Left forelimb (tissue), 1 donor: Measurements from ENCODE around the gene CEP89.
"Not testable (repeated sequence)": the region's sequence is repeated elsewhere in the genome, so short reads cannot be mapped to it uniquely, and the experiment has no call there.

ENCODE experiments used
- DNase-seq: peaks from one replicate; pipeline ENCODE4 v3.0.0-alpha.2; 2018; ENCODE audit warnings: low spot score

The CEP89 gene

GRCh38 chr19:32966750-32967149 lies 5.0 kb downstream of the CEP89 start:
- no peak for DNase-seq

GRCh38 chr19:32945260-32945659 lies 26.5 kb downstream of the CEP89 start:
- no peak for DNase-seq

GRCh38 chr19:32941273-32941672 lies 30.5 kb downstream of the CEP89 start:
- DNase-seq: not testable (repeated sequence)

- DNase-seq: no peak
These were observed 35.7 kb downstream of the CEP89 start for GRCh38 chr19:32936065-32936464.

- no peak for DNase-seq
These were observed 36.1 kb downstream of the CEP89 start for GRCh38 chr19:32935629-32936028.

GRCh38 chr19:32933571-32933970 lies 38.2 kb downstream of the CEP89 start:
- DNase-seq: no peak

- DNase-seq: no peak
These were observed 41.2 kb downstream of the CEP89 start for GRCh38 chr19:32930567-32930966.

GRCh38 chr19:32928806-32929205 lies 43.0 kb downstream of the CEP89 start:
- DNase-seq: no peak

- DNase-seq: no peak
These were observed 47.6 kb downstream of the CEP89 start for GRCh38 chr19:32924200-32924599.

GRCh38 chr19:32921624-32922023 lies 50.1 kb downstream of the CEP89 start:
- no peak for DNase-seq

- no peak for DNase-seq
These were observed 52.4 kb downstream of the CEP89 start for GRCh38 chr19:32919365-32919764.

GRCh38 chr19:32917616-32917996 lies 54.2 kb downstream of the CEP89 start:
- DNase-seq: no peak

- DNase-seq: no peak
These were observed 54.7 kb downstream of the CEP89 start for GRCh38 chr19:32916969-32917615.

- DNase-seq: no peak
These were observed 56.7 kb downstream of the CEP89 start for GRCh38 chr19:32914879-32915660.

GRCh38 chr19:32911467-32911866 lies 60.3 kb downstream of the CEP89 start:
- no peak for DNase-seq

- no peak for DNase-seq
These were observed 60.9 kb downstream of the CEP89 start for GRCh38 chr19:32910874-32911273.

- DNase-seq: no peak
These were observed 61.7 kb downstream of the CEP89 start for GRCh38 chr19:32910094-32910493.

GRCh38 chr19:32909257-32909656 lies 62.5 kb downstream of the CEP89 start:
- no peak for DNase-seq

GRCh38 chr19:32908641-32909190 lies 63.0 kb downstream of the CEP89 start:
- DNase-seq: no peak

GRCh38 chr19:32902448-32902847 lies 69.3 kb downstream of the CEP89 start:
- DNase-seq: no peak

- DNase-seq: no peak
These were observed 70.1 kb downstream of the CEP89 start for GRCh38 chr19:32901504-32902161.

GRCh38 chr19:32896516-32897214 lies 75.1 kb downstream of the CEP89 start:
- DNase-seq: no peak
